Measurements from ENCODE around the gene CNGA3. TPM values are rescaled to one million over a fixed set of nuclear protein-coding genes. Genes with fewer than 3 reads are reported as not detected.

The CNGA3 gene
- total RNA-seq, 1 donor from 2014 or later = under 0.01 TPM

DNA sequence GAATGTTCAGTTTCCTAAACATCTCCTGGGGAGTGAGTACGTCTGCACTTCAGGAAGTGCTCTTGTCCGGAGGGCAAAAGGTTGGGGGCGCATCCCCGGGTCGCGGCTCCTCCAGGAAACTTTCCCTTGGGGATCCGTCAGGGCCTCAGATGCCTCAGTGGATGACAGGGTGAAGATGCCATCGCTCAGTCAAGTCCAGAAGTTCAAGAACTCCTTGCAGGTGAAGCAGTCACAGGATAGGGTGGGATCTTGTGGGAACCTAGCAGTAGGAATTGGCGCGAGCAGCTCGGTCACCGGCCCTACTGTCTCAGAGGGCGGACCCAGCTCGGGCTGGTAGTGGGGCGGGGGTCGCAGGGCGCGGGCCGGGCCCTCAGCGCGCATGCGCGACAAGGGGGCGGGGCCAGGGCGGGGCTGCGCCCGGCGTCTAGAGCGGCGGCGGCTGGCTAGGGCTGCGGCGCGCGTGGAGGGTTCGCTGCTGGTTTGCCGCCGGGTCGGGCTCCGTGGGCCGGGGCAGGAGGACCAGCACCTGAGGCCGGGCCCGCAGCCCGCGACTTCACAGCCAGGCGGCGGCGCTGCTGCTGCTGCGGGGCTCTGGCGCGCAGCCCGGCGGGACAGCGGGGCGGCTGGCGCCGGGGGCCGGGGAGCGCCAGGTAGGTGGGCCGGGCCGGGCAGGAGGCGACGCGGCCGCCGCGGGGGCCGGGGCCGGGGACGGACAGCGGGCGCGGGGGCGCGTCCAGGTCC lies 98.3 kb downstream of the CNGA3 start, which contains the start of gene INPP4A:
Gene INPP4A (plus strand): TSS at position 423 of the 741 bp plus-strand sequence. CDS start 75,191 bp downstream, outside the sequence.
- DNase-seq = peak; percentile 81

DNA sequence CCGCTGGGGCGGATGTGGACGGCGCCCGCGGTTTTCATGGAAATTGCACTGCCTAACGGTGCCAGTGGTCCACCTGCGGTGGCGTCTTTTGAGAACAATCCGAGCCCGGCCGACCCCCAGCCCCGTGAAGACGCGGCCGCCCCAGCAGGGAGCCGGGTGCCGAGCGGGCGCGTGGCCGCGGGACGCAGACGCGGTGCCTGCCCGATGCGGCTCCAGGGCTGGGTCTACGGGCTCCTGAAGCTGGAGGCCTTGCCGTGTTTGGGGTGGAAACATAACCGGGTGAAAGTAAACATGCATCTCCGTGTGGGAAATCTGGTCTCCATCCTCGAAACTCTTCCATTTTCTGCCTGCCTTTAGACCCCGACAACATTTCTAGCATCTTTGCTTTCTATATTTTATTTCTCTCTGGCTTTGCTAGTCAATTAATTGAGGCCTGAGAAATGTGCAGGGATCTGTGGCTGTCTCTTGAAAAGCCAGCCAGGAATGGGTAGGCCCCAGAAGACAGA lies 99.0 kb downstream of the CNGA3 start:
- peak; percentile 47 for DNase-seq

DNA sequence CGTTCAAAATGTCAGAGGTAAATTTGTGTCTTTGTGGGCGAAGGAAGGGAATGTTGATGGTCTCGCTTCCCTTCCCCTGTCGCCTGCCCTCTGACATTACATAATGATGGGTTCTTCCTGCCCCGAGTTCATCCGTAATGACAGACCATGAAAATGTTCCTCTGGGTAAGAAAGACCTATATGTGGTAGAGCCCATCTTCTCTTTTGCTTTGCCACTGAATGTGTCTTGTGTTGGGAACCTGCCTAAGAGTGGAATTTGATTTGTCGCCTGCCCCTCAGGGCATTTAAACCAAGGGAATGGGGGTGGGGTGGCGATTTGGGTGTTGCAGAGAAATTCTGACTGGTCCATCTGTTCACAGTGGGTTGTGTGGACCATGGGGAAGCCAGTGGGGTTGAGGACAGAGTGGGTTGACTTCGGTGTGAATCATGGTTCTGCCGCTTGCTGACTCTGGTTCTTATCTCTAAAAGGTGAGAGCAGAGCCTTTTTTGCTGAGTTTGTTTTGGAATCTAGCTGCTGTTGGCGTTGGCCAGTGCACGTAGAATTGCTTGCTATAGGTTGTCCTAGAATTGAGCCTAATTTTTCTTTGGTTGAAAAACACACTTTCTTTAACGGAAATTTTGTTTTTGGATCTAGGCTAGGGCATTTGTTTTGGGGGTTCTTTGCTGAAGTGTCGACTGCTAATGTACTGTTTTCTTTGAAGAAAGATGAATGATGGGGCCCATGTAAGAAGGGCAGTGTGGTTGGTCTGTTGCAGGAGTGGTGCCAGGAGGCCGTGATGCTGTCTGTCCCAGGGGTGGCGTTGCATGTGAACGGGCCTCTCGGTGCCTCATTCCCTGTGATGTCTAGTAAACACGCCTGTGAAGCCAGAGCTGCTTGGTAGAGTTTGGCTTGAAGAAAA lies 99.7 kb downstream of the CNGA3 start:
- no peak for DNase-seq

DNA sequence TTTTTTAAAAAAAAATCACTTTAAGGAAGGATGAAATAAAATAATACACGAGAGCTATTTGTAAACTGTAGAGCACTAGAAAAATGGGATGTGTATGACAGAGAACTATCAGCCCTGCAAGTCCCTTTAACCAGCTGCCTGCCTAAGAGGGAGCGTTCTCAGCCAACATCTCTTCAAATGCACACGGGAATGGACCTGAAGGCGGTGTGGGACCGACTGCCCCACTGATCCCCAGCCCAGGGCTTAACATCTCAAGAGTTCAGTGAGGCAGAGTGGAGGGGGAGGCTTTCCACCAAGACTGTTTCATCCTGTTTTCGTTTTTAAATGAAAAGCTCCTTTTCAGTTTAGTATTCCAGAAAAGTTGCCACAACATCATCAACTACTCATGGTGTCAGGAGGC lies 100.6 kb downstream of the CNGA3 start:
- no peak for DNase-seq

Other genes starting within 250 kb of the CNGA3 start
- 41.9 and 55.7 TPM in 2 replicates for gene INPP4A, start 98.4 kb downstream of the CNGA3 start, total RNA-seq